Cardiac fibroblast (primary cell): Measurements from ENCODE around the gene OR2D2.

Experiments
- DNase-seq, 2 donors: peaks; one replicate each; pipeline versions ENCODE4 v3.0.0 to v3.0.0-alpha.2; 2010; ENCODE audit warnings: low read depth in 2 of 2
- H3K4me3 ChIP-seq, 2 donors: replicated peaks in 1 of 2; 1 replicate in 1 of 2; 2 replicates in 1 of 2; pipeline ENCODE4 v1.5.1; 2011; ENCODE audit warnings: low read depth in 2 of 2, low read length in 2 of 2, mild to moderate bottlenecking in 2 of 2, moderate library complexity in 1 of 2
- TF ChIP-seq, protein P1 (sequence below): IDR thresholded peaks from one replicate; pipeline ENCODE4 v1.5.1; 2011; ENCODE audit warnings: low read depth, mild to moderate bottlenecking, low read length, inconsistent platforms

The OR2D2 gene

DNA sequence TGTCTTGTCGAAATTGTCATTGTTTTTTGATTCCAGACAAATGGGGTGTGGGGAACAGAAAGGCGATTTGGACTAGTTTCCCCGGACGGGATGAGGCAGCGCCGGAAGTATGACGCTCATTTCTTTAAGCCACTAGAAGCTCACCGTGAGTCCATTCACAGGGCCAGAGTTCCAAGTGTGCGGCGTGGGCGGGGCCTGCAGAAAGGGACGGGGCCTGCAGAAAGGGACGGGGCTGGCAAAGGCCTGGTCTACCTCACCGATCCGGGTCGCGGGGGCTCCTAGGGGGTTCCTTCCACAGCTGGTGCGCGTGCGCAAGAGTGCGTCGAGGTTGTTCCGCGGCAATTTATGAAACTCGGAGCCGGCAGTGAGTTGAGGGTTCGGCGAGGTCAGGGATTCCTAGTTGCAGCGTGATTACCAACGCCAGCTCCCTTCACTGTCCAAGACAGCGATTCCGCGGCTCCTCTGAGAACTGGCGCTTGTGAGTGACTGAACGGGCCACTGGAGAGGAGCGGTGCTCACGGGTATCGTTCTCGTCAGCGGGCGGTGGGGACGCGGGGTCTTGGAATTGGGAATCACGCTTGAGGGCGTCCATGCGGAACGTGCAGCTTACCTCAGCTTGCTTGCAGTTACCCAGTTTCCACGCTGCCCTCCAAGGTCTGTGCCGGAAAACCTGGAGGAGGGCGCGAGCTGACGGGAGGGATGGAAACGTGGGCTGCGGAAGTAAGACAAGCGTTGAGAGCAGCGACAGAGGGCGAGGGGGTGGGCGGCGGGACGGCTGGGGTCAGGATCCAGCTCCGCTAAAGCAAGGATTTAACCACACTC lies 34.1 kb upstream of the OR2D2 start, which contains the start of gene ZNF215:
Gene ZNF215 (plus strand): TSS at position 219 of the 822 bp plus-strand sequence. CDS start 5,847 bp downstream, outside the sequence.
- H3K4me3 ChIP-seq: peak within 1 kb of the TSS; percentile 93
- TF ChIP-seq, protein P1, sequence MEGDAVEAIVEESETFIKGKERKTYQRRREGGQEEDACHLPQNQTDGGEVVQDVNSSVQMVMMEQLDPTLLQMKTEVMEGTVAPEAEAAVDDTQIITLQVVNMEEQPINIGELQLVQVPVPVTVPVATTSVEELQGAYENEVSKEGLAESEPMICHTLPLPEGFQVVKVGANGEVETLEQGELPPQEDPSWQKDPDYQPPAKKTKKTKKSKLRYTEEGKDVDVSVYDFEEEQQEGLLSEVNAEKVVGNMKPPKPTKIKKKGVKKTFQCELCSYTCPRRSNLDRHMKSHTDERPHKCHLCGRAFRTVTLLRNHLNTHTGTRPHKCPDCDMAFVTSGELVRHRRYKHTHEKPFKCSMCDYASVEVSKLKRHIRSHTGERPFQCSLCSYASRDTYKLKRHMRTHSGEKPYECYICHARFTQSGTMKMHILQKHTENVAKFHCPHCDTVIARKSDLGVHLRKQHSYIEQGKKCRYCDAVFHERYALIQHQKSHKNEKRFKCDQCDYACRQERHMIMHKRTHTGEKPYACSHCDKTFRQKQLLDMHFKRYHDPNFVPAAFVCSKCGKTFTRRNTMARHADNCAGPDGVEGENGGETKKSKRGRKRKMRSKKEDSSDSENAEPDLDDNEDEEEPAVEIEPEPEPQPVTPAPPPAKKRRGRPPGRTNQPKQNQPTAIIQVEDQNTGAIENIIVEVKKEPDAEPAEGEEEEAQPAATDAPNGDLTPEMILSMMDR: no peak
- DNase-seq: peak; percentile 89 to 92

DNA sequence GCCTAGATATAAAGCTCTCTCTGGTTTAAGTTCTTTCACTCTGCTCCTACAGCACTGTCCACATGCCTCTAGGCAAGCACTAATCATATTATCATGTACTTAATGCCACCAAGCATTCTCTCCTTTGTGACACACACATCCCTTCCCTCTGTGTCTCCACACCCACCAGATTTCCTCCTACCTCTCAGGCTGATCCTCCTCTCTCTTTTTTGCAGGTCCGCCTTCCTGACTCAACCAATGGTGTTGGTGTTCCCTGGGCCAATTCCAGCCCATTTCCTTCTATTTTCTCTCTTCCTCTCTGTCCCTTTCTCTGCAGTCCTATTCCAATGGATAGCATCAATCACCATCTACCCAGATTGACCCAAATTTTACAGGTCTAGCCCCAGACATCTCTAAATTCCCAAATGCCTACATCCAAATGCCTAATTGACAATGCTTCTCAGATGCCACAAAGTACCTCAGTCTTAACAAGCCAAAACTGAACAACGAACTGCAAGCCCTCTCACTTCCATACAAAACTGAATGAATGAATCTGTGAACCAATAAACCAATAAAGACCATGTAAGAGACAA lies 33.4 kb upstream of the OR2D2 start:
- peak overlapping the region; percentile 93 for H3K4me3 ChIP-seq
- TF ChIP-seq, protein P1: no peak
- peak; percentile 19 to 52 for DNase-seq

DNA sequence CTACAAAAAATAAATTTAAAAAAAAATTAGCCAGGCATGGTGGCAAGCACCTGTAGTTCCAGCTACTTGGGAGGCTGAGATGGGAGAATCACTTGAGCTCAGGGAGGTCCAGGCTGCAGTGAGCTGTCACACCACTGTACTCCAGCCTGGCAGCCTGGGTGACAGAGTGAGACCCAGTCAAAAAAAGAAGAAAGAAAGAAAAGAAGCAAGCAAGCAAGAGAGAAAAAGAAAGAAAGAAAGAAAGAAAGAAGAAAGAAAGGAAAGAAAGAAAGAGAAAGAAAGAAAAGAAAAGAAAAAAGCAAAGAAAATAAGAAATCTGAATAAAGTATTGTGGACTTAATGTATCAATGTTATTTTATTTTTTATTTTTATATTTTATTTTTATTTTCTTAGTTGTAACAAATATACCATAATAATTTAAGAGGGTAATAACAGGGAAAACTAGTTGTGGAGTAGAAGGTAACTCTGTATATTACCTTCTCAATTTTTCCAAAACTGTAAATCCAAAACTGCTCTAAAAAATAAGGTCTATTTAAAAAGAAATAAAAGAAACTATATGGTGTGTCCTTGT lies 32.8 kb upstream of the OR2D2 start:
- no peak overlapping the region for H3K4me3 ChIP-seq
- TF ChIP-seq, protein P1: no peak
- no peak for DNase-seq

DNA sequence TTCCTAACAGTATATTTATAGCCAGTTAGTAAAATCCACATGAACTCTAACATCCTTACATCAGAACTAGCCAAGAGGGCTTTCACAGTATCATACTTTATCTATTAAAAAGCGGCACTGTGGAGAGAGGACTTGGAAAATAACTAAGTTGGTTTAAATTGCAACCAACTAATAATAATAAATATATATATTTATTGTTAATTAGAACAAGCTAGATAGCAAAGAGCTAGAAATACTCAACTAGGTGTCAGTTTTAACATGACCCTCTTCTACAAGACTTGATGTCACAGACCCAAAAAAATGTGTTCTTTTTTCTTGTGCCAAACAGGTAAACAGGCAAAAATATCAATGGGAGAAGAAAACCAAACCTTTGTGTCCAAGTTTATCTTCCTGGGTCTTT lies 28.4 kb upstream of the OR2D2 start, which contains the start of gene OR2D3:
Gene OR2D3 (plus strand): TSS at position 301 of the 400 bp plus-strand sequence. CDS start 0 bp downstream, at position 301.
- DNase-seq: no peak
- TF ChIP-seq, protein P1: no peak
- H3K4me3 ChIP-seq: no peak within 1 kb of the TSS

DNA sequence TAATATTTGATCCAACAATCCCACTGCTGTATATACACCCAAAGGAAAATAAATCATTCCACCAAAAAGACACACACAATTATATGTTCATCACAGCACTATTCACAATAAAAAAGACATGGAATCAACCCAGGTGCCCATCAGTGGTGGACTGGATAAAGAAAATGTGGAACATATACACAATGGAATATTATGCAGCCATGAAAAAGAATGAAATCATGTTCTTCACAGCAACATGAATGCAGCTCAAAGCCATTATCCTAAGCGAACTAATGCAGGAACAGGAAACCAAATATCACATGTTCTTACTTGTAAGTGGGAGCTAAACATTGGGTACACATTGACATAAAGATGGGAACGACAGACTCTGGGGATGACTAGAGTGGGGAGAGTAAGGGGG lies 27.4 kb upstream of the OR2D2 start:
- DNase-seq: no peak
- no peak overlapping the region for H3K4me3 ChIP-seq
- TF ChIP-seq, protein P1: no peak

DNA sequence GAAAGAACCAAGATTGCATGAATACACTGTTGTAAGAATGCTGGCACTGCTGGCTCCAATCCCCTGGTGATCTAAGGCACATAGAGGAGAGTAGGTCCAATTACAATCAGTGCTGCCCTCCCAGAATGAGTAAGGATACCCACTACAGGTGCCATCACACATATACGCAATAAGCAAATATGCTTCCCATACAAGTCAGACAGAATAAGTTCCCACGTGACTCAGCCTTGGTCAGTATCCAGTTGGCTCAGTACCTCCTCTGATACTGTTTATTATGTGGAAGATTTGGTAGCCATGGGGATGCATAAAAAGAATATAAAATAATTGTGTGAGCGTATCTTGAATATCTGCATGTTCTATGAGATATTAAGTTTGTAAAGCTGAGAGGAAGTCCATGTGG lies 19.6 kb upstream of the OR2D2 start:
- DNase-seq: peak; percentile 49 to 67
- TF ChIP-seq, protein P1: no peak
- no peak overlapping the region for H3K4me3 ChIP-seq
